ENCODE measurements around the gene SAPCD2. TPM values are rescaled to one million over a fixed set of nuclear protein-coding genes. Genes with fewer than 3 reads are reported as not detected.
A peak's percentile ranks its signal among the peaks of the same experiment; 100 is the strongest.

The SAPCD2 gene
- total and polyA plus RNA-seq, 9 of the 15 experiments (the other 6 are each of a cell fraction or from before 2014, with no cell fraction given): 3.4 to 91.8 (median 18.8) TPM

- TF ChIP-seq, protein P1, sequence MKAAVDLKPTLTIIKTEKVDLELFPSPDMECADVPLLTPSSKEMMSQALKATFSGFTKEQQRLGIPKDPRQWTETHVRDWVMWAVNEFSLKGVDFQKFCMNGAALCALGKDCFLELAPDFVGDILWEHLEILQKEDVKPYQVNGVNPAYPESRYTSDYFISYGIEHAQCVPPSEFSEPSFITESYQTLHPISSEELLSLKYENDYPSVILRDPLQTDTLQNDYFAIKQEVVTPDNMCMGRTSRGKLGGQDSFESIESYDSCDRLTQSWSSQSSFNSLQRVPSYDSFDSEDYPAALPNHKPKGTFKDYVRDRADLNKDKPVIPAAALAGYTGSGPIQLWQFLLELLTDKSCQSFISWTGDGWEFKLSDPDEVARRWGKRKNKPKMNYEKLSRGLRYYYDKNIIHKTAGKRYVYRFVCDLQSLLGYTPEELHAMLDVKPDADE (conservative IDR thresholded peaks at IDR 0.05; ENCODE audit: control insufficient read depth, low read depth, low read length): no peak; the same call in 1 of the 2 replicates
- no peak for TF ChIP-seq MAFF (IDR thresholded peaks at IDR 0.05; ENCODE audit: low read length)
- no peak for TF ChIP-seq ZNF586 (CRISPR knock-in tag; conservative IDR thresholded peaks at IDR 0.05)
- TF ChIP-seq RBM17 (IDR thresholded peaks at IDR 0.05; ENCODE audit: borderline replicate concordance, low read depth, low read length): no peak
- TF ChIP-seq ZNF592 (IDR thresholded peaks at IDR 0.05): peak; percentile 93
- TF ChIP-seq ZNF77 (CRISPR knock-in tag; IDR thresholded peaks at IDR 0.05): no peak
- TF ChIP-seq ZNF57 (CRISPR knock-in tag; IDR thresholded peaks at IDR 0.05): no peak
- no peak for TF ChIP-seq TBL1XR1 (IDR thresholded peaks at IDR 0.05; ENCODE audit: low read length in 2 of 2)
- TF ChIP-seq MBD1 (CRISPR knock-in tag; IDR thresholded peaks at IDR 0.05): no peak
- no peak for TF ChIP-seq HNRNPLL (IDR thresholded peaks at IDR 0.05; ENCODE audit: low read depth, low read length, poor library complexity, severe bottlenecking)
- TF ChIP-seq, protein P2, sequence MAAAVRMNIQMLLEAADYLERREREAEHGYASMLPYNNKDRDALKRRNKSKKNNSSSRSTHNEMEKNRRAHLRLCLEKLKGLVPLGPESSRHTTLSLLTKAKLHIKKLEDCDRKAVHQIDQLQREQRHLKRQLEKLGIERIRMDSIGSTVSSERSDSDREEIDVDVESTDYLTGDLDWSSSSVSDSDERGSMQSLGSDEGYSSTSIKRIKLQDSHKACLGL (CRISPR knock-in tag; IDR thresholded peaks at IDR 0.05; ENCODE audit: borderline replicate concordance, poor library complexity, severe bottlenecking): peak; percentile 81
- no peak for TF ChIP-seq ZNF347 (CRISPR knock-in tag; IDR thresholded peaks at IDR 0.05; ENCODE audit: low read depth)
- no peak for TF ChIP-seq ZKSCAN1 (IDR thresholded peaks at IDR 0.05; ENCODE audit: low read depth, low read length)
- peak; percentile 57; the same call in 1 of the 2 replicates for TF ChIP-seq ZNF589 (CRISPR knock-in tag; IDR thresholded peaks at IDR 0.05; ENCODE audit: low read depth)
- TF ChIP-seq ZBTB7A (IDR thresholded peaks at IDR 0.05; ENCODE audit: borderline replicate concordance, control insufficient read depth, low read depth, low read length): no peak; the same call in 1 of the 2 replicates
These were observed 44.4 kb upstream of the SAPCD2 start, which contains the start of gene DPP7 (continued) for GRCh38 chr9:137114613-137115393.

Data from K562 (cell line).